AG04449 (cell line): ENCODE measurements around the gene PTTG1.

Source experiments
- CTCF ChIA-PET: fragments of 350-600 bp; formaldehyde crosslinking; extraction: SDS; loops from one replicate; lab custom pipeline; 2021; ENCODE audit warnings: antibody characterized with exemption; lab: Yijun Ruan, JAX
- POLR2A ChIA-PET: fragments of 400-600, 350-600 bp; formaldehyde crosslinking; extraction: SDS; loops from one replicate; lab custom pipeline; 2020; ENCODE audit warnings: antibody characterized with exemption, inconsistent platforms; lab: Yijun Ruan, JAX
- DNase-seq: peaks from one replicate; pipeline ENCODE4 v3.0.0-alpha.2; 2010; ENCODE audit warnings: low read depth, low spot score
- H3K4me3 ChIP-seq: 2 replicates; pipeline ENCODE4 v1.5.1; 2011; ENCODE audit warnings: low read depth, mild to moderate bottlenecking, control low read depth, low read length
- TF ChIP-seq, protein P1 (sequence below): IDR thresholded peaks from one replicate; pipeline ENCODE4 v1.5.1; 2011; ENCODE audit warnings: mild to moderate bottlenecking, moderate library complexity, low read length, control low read depth, inconsistent platforms; ENCODE audit not compliant: insufficient read depth; ENCODE audit errors: missing control alignments

PTTG1 gene

DNA sequence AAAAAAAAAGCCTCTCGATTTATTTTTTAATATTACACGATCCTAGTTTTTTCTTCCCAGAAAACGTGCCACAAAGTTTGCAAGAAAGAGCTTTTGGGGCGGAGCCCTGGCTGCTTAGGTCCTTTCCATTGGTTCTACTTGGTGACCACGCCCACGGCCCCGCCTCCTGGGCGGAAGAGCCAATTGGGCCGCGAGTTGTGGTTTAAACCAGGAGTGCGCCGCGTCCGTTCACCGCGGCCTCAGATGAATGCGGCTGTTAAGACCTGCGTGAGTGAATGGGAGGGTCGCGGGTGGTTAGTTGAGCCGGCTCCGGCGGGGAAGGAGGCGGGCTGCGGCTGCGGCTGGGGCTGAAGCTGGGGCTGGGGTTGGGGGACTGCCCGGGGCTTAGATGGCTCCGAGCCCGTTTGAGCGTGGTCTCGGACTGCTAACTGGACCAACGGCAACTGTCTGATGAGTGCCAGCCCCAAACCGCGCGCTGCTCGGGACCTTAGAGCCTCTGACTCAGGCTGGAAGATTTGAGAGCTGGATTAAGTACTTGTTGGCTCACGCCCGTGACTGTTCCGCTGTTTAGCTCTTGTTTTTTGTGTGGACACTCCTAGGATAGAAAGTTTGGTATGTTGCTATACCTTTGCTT is at the start of gene PTTG1:
Gene PTTG1, plus strand, starts transcription at position 231 of the 634 bp plus-strand sequence. CDS start 458 bp downstream, outside the sequence.
- POLR2A ChIA-PET: no interaction called here
- TF ChIP-seq, protein P1, sequence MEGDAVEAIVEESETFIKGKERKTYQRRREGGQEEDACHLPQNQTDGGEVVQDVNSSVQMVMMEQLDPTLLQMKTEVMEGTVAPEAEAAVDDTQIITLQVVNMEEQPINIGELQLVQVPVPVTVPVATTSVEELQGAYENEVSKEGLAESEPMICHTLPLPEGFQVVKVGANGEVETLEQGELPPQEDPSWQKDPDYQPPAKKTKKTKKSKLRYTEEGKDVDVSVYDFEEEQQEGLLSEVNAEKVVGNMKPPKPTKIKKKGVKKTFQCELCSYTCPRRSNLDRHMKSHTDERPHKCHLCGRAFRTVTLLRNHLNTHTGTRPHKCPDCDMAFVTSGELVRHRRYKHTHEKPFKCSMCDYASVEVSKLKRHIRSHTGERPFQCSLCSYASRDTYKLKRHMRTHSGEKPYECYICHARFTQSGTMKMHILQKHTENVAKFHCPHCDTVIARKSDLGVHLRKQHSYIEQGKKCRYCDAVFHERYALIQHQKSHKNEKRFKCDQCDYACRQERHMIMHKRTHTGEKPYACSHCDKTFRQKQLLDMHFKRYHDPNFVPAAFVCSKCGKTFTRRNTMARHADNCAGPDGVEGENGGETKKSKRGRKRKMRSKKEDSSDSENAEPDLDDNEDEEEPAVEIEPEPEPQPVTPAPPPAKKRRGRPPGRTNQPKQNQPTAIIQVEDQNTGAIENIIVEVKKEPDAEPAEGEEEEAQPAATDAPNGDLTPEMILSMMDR: no peak
- CTCF ChIA-PET: interaction anchor here (0.6 to 10.2 kb wide), 5 partner anchors 12 to 86 kb away, joined by 3 to 186 read pairs (median 3); no protein-coding TSS in a partner anchor
- DNase-seq: peak; percentile 67
- H3K4me3 ChIP-seq: peak within 1 kb of the TSS; percentile 71

DNA sequence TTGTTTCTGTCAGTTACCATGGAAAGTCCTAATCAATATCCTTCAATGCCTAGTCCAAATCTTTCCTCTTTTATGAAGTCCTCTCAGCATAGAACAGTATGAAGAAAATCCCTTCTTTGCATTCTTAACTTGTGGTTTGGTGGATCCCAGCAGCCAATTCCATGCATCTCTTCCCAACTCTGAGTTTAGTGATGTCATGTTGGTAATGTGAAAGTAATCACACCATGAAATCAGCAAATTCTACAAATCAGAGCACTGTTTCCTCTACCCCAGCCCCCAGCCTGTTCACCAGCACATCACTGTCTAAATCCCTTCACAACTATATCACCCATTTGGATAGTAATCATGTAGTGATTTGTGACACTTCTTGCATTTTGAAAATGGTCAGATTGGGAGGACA is 46.5 kb upstream of the PTTG1 start:
- POLR2A ChIA-PET: no interaction called here
- TF ChIP-seq, protein P1: no peak
- peak; percentile 28 for DNase-seq
- H3K4me3 ChIP-seq: no peak overlapping the region
- CTCF ChIA-PET: interaction anchor here (2.2 kb wide), 1 partner anchor 12 kb away, joined by 6 read pairs; no protein-coding TSS in a partner anchor

DNA sequence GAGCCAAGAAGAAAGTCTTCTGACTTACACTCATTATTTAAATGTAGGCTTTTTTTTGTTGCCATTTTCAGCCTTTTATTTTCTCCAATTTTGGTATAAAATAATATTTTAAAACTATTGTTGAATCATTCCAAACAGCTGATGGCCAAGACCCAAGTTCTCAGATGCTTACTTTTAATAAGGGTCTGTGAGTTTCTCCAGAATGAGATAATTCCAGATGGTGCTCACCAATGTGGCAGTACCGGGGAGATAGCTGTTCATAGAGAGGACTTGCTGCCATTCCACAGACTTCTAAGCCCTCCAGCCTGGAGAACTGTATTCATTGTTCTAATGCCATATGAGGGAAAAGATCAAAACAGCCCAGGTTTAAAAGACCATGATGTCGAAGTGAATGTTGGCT is 46.0 kb upstream of the PTTG1 start:
- TF ChIP-seq, protein P1: no peak
- ChIA-PET CTCF (interaction anchor here (1.1 to 2.2 kb wide), 3 partner anchors 12 to 16 kb away, joined by 3 to 11 read pairs (median 6); no protein-coding TSS in a partner anchor), POLR2A (no interaction called here)
- no peak for DNase-seq
- no peak overlapping the region for H3K4me3 ChIP-seq

DNA sequence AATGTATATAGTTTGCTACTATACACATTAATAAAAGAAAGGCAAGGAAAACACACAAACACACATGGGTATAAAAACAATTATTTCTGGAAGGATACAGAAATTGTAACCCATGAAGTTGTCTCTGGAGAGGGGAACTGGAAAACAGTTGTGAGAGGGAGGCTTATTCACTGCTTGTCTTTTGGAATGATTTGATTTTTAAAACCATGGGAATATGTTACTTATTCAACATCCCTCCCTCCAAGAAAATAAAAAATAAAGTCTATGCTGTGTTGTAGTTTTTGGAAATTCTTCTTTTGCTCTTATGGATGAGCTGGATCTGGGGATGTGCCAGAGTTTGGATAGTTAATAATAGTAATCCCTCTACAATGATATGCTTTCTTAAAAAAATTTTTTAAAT is 45.2 kb upstream of the PTTG1 start:
- no peak for DNase-seq
- no peak overlapping the region for H3K4me3 ChIP-seq
- TF ChIP-seq, protein P1: no peak
- CTCF ChIA-PET: interaction anchor here (1.1 to 2.2 kb wide), 3 partner anchors 13 to 16 kb away, joined by 3 to 11 read pairs (median 6); no protein-coding TSS in a partner anchor
- POLR2A ChIA-PET: no interaction called here

DNA sequence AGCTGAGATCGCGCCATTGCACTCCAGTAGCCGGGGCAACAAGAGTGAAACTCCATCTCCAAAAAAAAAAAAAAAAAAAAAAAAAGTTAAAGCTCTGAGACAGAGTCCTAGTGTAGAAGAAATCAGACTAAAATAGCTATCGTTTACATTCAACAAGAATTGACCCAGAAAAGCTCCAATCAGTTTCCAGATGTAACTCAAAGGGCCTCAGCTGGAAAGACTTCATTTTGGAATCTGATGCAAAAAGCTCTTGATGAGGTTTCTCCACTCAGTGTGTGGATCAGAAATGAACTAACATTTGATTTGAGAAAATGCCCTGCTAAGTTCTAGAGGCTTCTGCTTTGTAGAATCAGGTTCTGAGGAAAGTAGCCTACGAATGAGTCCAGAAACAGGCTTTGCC is 44.0 kb upstream of the PTTG1 start:
- POLR2A ChIA-PET: no interaction called here
- DNase-seq: no peak
- CTCF ChIA-PET: interaction anchor here (0.6 to 2.0 kb wide), 6 partner anchors 14 to 355 kb away, joined by 3 to 11 read pairs (median 4); no protein-coding TSS in a partner anchor
- H3K4me3 ChIP-seq: no peak overlapping the region
- TF ChIP-seq, protein P1: no peak

DNA sequence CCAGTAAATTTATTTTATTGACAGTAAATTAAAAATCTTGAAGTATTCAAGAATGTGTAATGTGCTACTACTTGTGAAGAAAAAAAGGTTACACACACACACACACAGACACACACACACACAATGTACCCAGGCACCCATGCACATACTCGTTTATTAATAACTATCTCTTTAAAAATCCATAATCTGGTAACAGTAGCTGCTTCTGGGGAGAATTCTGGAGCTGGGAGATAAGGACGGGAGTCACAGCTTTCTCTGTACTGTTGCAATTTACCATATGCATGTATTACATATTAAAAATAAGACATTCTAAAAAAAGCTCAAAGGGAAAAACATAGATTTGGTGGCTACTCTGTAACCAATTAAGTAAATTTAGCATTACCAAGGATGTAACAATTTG is 43.3 kb upstream of the PTTG1 start:
- ChIA-PET CTCF (interaction anchor here (1.0 to 2.5 kb wide), 5 partner anchors 10 to 356 kb away, joined by 3 to 17 read pairs (median 4); no protein-coding TSS in a partner anchor), POLR2A (no interaction called here)
- TF ChIP-seq, protein P1: no peak
- no peak overlapping the region for H3K4me3 ChIP-seq
- DNase-seq: no peak
